Measurements from ENCODE around the gene AP3S2.
"Not testable (repeated sequence)": the region's sequence is repeated elsewhere in the genome, so short reads cannot be mapped to it uniquely, and the experiment has no call there.

Gene AP3S2

GRCh38 chr15:89845305-89845893 lies 48.4 kb downstream of the AP3S2 start:
- intact Hi-C loops (cut with micrococcal nuclease), result no loop called here
- peak overlapping the region; percentile 35 for H3K27ac Mint-ChIP-seq
- no peaks in the 10 kb centered on the region for H3K27me3 Mint-ChIP-seq
- H3K36me3 Mint-ChIP-seq (ENCODE audit: low read depth), result peaks cover 46% of the 10 kb centered on the region
- peaks cover 79% of the 10 kb centered on the region for H3K4me1 Mint-ChIP-seq (ENCODE audit: low read depth)
- H3K9me3 Mint-ChIP-seq, result no peaks in the 10 kb centered on the region
- no peak overlapping the region for H3K4me3 Mint-ChIP-seq

GRCh38 chr15:89841962-89842361 lies 51.8 kb downstream of the AP3S2 start:
- Mint-ChIP-seq H3K27me3 (no peaks in the 10 kb centered on the region), H3K36me3 (ENCODE audit: low read depth) (peaks cover 51% of the 10 kb centered on the region), H3K9me3 (no peaks in the 10 kb centered on the region), H3K27ac (peak overlapping the region; percentile 18), H3K4me1 (ENCODE audit: low read depth) (peaks cover 78% of the 10 kb centered on the region), H3K4me3 (no peak overlapping the region)
- intact Hi-C loops (cut with micrococcal nuclease), result no loop called here

GRCh38 chr15:89841306-89841705 lies 52.5 kb downstream of the AP3S2 start:
- no peaks in the 10 kb centered on the region for H3K9me3 Mint-ChIP-seq
- H3K36me3 Mint-ChIP-seq (ENCODE audit: low read depth), result peaks cover 51% of the 10 kb centered on the region

GRCh38 chr15:89839167-89839810 lies 54.5 kb downstream of the AP3S2 start:
- peaks cover 81% of the 10 kb centered on the region for H3K4me1 Mint-ChIP-seq (ENCODE audit: low read depth)
- no peaks in the 10 kb centered on the region for H3K27me3 Mint-ChIP-seq
- no peaks in the 10 kb centered on the region for H3K9me3 Mint-ChIP-seq
- intact Hi-C loops (cut with micrococcal nuclease), result loop anchor here (1.0 kb wide), 1 partner anchor 25 kb away; the partner anchor contains the start of gene ANPEP
- peak overlapping the region; percentile 89 for H3K27ac Mint-ChIP-seq
- peak overlapping the region; percentile 47 for H3K4me3 Mint-ChIP-seq
- H3K36me3 Mint-ChIP-seq (ENCODE audit: low read depth), result peaks cover 52% of the 10 kb centered on the region

More at GRCh38 chr15:89841306-89841705, 52.5 kb downstream of the AP3S2 start:
- intact Hi-C loops (cut with micrococcal nuclease), result no loop called here
- peaks cover 83% of the 10 kb centered on the region for H3K4me1 Mint-ChIP-seq (ENCODE audit: low read depth)
- H3K27me3 Mint-ChIP-seq, result no peaks in the 10 kb centered on the region
- peak overlapping the region; percentile 89 for H3K27ac Mint-ChIP-seq
- no peak overlapping the region for H3K4me3 Mint-ChIP-seq

GRCh38 chr15:89837830-89838178 lies 56.0 kb downstream of the AP3S2 start:
- Mint-ChIP-seq H3K27me3 (no peaks in the 10 kb centered on the region), H3K36me3 (ENCODE audit: low read depth) (peaks cover 52% of the 10 kb centered on the region), H3K27ac (peak overlapping the region; percentile 89), H3K4me1 (ENCODE audit: low read depth) (peaks cover 85% of the 10 kb centered on the region), H3K4me3 (no peak overlapping the region), H3K9me3 (no peaks in the 10 kb centered on the region)
- intact Hi-C loops (cut with micrococcal nuclease), result loop anchor here (1.0 kb wide), 1 partner anchor 10 kb away; no protein-coding TSS in a partner anchor

GRCh38 chr15:89837134-89837829 lies 56.5 kb downstream of the AP3S2 start:
- peak overlapping the region; percentile 89 for H3K27ac Mint-ChIP-seq
- peaks cover 83% of the 10 kb centered on the region for H3K4me1 Mint-ChIP-seq (ENCODE audit: low read depth)
- no peaks in the 10 kb centered on the region for H3K9me3 Mint-ChIP-seq
- H3K4me3 Mint-ChIP-seq, result peak overlapping the region; percentile 18
- peaks cover 52% of the 10 kb centered on the region for H3K36me3 Mint-ChIP-seq (ENCODE audit: low read depth)
- intact Hi-C loops (cut with micrococcal nuclease), result loop anchor here (1.0 kb wide), 1 partner anchor 11 kb away; no protein-coding TSS in a partner anchor
- H3K27me3 Mint-ChIP-seq, result no peaks in the 10 kb centered on the region

- intact Hi-C loops (cut with micrococcal nuclease), result loop anchor here (1.0 kb wide), 1 partner anchor 12 kb away; no protein-coding TSS in a partner anchor
- Mint-ChIP-seq H3K27ac (peak overlapping the region; percentile 89), H3K4me3 (peak overlapping the region; percentile 18), H3K36me3 (ENCODE audit: low read depth) (peaks cover 46% of the 10 kb centered on the region), H3K9me3 (no peaks in the 10 kb centered on the region), H3K4me1 (ENCODE audit: low read depth) (peaks cover 82% of the 10 kb centered on the region), H3K27me3 (no peaks in the 10 kb centered on the region)
These were observed 57.3 kb downstream of the AP3S2 start for GRCh38 chr15:89836267-89837133.

GRCh38 chr15:89835176-89835564 lies 58.6 kb downstream of the AP3S2 start:
- peaks cover 86% of the 10 kb centered on the region for H3K4me1 Mint-ChIP-seq (ENCODE audit: low read depth)
- H3K27me3 Mint-ChIP-seq, result no peaks in the 10 kb centered on the region
- intact Hi-C loops (cut with micrococcal nuclease), result no loop called here
- peaks cover 46% of the 10 kb centered on the region for H3K36me3 Mint-ChIP-seq (ENCODE audit: low read depth)
- H3K27ac Mint-ChIP-seq, result peak overlapping the region; percentile 89
- no peaks in the 10 kb centered on the region for H3K9me3 Mint-ChIP-seq
- H3K4me3 Mint-ChIP-seq, result no peak overlapping the region

GRCh38 chr15:89834465-89835175 lies 59.2 kb downstream of the AP3S2 start:
- H3K27ac Mint-ChIP-seq, result peak overlapping the region; percentile 89
- intact Hi-C loops (cut with micrococcal nuclease); H3K9me3 Mint-ChIP-seq; H3K4me3 Mint-ChIP-seq; H3K27me3 Mint-ChIP-seq: not testable (repeated sequence)
- peaks cover 42% of the 10 kb centered on the region for H3K36me3 Mint-ChIP-seq (ENCODE audit: low read depth)
- peaks cover 86% of the 10 kb centered on the region for H3K4me1 Mint-ChIP-seq (ENCODE audit: low read depth)

GRCh38 chr15:89833966-89834365 lies 59.8 kb downstream of the AP3S2 start:
- peaks cover 88% of the 10 kb centered on the region for H3K4me1 Mint-ChIP-seq (ENCODE audit: low read depth)
- H3K9me3 Mint-ChIP-seq, result no peaks in the 10 kb centered on the region
- H3K27ac Mint-ChIP-seq, result peak overlapping the region; percentile 89
- no peak overlapping the region for H3K4me3 Mint-ChIP-seq
- H3K27me3 Mint-ChIP-seq, result no peaks in the 10 kb centered on the region
- intact Hi-C loops (cut with micrococcal nuclease), result no loop called here
- peaks cover 46% of the 10 kb centered on the region for H3K36me3 Mint-ChIP-seq (ENCODE audit: low read depth)

- H3K4me1 Mint-ChIP-seq (ENCODE audit: low read depth), result peaks cover 91% of the 10 kb centered on the region
- peaks cover 38% of the 10 kb centered on the region for H3K36me3 Mint-ChIP-seq (ENCODE audit: low read depth)
- intact Hi-C loops (cut with micrococcal nuclease), result no loop called here
- no peaks in the 10 kb centered on the region for H3K9me3 Mint-ChIP-seq
- H3K27me3 Mint-ChIP-seq, result no peaks in the 10 kb centered on the region
- H3K4me3 Mint-ChIP-seq, result no peak overlapping the region
- H3K27ac Mint-ChIP-seq, result peak overlapping the region; percentile 18
These were observed 63.2 kb downstream of the AP3S2 start for GRCh38 chr15:89830639-89831038.

- Mint-ChIP-seq H3K9me3 (no peaks in the 10 kb centered on the region), H3K27ac (peak overlapping the region; percentile 18), H3K27me3 (no peaks in the 10 kb centered on the region), H3K4me1 (ENCODE audit: low read depth) (peaks cover 91% of the 10 kb centered on the region), H3K36me3 (ENCODE audit: low read depth) (peaks cover 30% of the 10 kb centered on the region), H3K4me3 (no peak overlapping the region)
- intact Hi-C loops (cut with micrococcal nuclease), result loop anchor here (2.0 kb wide), 1 partner anchor 45 kb away; no protein-coding TSS in a partner anchor
These were observed 64.0 kb downstream of the AP3S2 start for GRCh38 chr15:89829616-89830440.
